Chondrocyte (in vitro differentiated cells): ENCODE measurements around the gene HES2. TPM values are rescaled to one million over a fixed set of nuclear protein-coding genes. Genes with fewer than 3 reads are reported as not detected.
"Not testable (repeated sequence)": the region's sequence is repeated elsewhere in the genome, so short reads cannot be mapped to it uniquely, and the experiment has no call there.

Experiments
- DNase-seq: peaks from one replicate; pipeline ENCODE4 v3.0.0; 2021; ENCODE audit warnings: mixed read lengths, low spot score
- H3K27ac Mint-ChIP-seq: one replicate; pipeline ENCODE4 v1.8.0; 2021; ENCODE audit warnings: mild to moderate bottlenecking, moderate library complexity, mixed read lengths; ENCODE audit not compliant: unreplicated experiment
- H3K27me3 Mint-ChIP-seq: 2 replicates; pipeline ENCODE4 v1.8.0; 2021; ENCODE audit warnings: low read depth, mixed read lengths
- H3K36me3 Mint-ChIP-seq: 2 replicates; pipeline ENCODE4 v1.8.0; 2021; ENCODE audit warnings: low read depth, mixed read lengths
- H3K4me1 Mint-ChIP-seq: 2 replicates; pipeline ENCODE4 v1.8.0; 2021; ENCODE audit warnings: low read depth, mild to moderate bottlenecking, mixed read lengths
- H3K4me3 Mint-ChIP-seq: one replicate; pipeline ENCODE4 v1.8.0; 2021; ENCODE audit warnings: mild to moderate bottlenecking, moderate library complexity, mixed read lengths; ENCODE audit not compliant: unreplicated experiment
- H3K9me3 Mint-ChIP-seq: 2 replicates; pipeline ENCODE4 v1.8.0; 2021; ENCODE audit warnings: low read depth, mixed read lengths
- CTCF ChIP-seq: fragments of 200-600 bp; sonication (generic); IDR thresholded peaks from 2 replicates; pipeline ENCODE4 v1.5.0; 2021; ENCODE audit warnings: antibody characterized with exemption, mild to moderate bottlenecking, moderate library complexity
- total RNA-seq: library from RNA; stranded (reverse); gene quantifications from 3 replicates; pipeline ENCODE4 v1.2.1, GENCODE V29; 2021

HES2 gene
- total RNA-seq, 1 donor from 2014 or later: 0.15 TPM

GRCh38 chr1:6450943-6451373, 31.2 kb upstream of the HES2 start:
- TF ChIP-seq CTCF: no peak
- no peak overlapping the region for H3K27ac Mint-ChIP-seq
- H3K4me3 Mint-ChIP-seq: no peak overlapping the region
- H3K36me3 Mint-ChIP-seq: no peaks in the 10 kb centered on the region
- DNase-seq: no peak
- H3K9me3 Mint-ChIP-seq: no peaks in the 10 kb centered on the region
- H3K27me3 Mint-ChIP-seq: peaks cover 20% of the 10 kb centered on the region
- peaks cover 7% of the 10 kb centered on the region for H3K4me1 Mint-ChIP-seq

GRCh38 chr1:6450486-6450885, 30.8 kb upstream of the HES2 start:
- H3K27ac Mint-ChIP-seq, DNase-seq, H3K9me3 Mint-ChIP-seq, H3K4me3 Mint-ChIP-seq, H3K36me3 Mint-ChIP-seq, H3K4me1 Mint-ChIP-seq: not testable (repeated sequence)
- peaks cover 20% of the 10 kb centered on the region for H3K27me3 Mint-ChIP-seq

GRCh38 chr1:6450005-6450450, 30.3 kb upstream of the HES2 start:
- no peak overlapping the region for H3K27ac Mint-ChIP-seq
- no peak overlapping the region for H3K4me3 Mint-ChIP-seq

DNA sequence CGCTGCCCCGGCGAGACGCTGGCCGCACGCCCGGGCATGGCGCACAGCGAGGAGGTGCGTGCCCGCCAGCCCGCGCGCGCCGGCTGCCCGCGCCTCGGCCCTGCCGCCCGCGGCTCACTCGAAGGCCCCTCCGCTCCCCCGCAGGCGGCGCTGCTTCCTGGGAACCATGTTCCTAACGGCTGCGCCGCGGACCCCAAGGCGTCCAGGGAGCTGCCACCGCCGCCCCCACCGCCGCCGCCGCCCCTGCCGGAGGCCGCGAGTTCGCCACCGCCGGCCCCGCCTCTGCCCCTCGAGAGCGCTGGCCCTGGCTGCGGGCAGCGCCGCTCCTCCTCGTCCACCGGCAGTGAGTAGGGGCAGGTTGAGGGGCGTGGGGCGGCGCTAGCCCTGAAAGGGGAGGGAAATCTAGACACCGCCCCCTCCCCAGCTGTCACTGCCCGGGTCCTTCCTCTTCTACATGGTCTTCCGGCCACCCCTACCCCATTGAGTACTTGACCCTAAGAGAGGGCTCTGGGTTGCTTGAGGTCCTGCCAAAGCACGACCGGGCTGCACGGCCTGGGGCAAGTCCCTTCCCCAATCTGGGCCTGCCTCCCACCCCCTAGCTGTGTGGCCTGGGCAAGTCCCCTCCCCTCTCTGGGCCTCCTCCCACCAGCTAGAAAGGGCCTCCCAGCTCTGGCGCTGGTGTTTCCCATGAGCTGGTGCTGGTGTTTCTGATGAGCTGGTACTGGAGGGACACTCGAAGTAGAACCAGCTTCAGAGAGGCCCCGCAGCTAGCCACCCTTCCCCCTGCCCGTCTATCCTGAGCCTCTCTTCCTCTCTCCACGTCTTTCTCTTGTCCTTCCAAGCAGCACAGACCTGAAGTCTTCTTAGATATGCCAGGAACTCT, 29.3 kb upstream of the HES2 start:
- peak; percentile 34 for TF ChIP-seq CTCF
- no peaks in the 10 kb centered on the region for H3K9me3 Mint-ChIP-seq
- peaks cover 20% of the 10 kb centered on the region for H3K27me3 Mint-ChIP-seq
- no peak overlapping the region for H3K27ac Mint-ChIP-seq
- peaks cover 7% of the 10 kb centered on the region for H3K4me1 Mint-ChIP-seq
- H3K36me3 Mint-ChIP-seq: no peaks in the 10 kb centered on the region
- peak overlapping the region; percentile 35 for H3K4me3 Mint-ChIP-seq
- DNase-seq: no peak

More at GRCh38 chr1:6450005-6450450, 30.3 kb upstream of the HES2 start:
- H3K9me3 Mint-ChIP-seq: no peaks in the 10 kb centered on the region
- DNase-seq: no peak
- peaks cover 7% of the 10 kb centered on the region for H3K4me1 Mint-ChIP-seq
- no peaks in the 10 kb centered on the region for H3K36me3 Mint-ChIP-seq
- TF ChIP-seq CTCF: no peak
- peaks cover 20% of the 10 kb centered on the region for H3K27me3 Mint-ChIP-seq

GRCh38 chr1:6447818-6448748, 28.4 kb upstream of the HES2 start:
- DNase-seq: no peak
- Mint-ChIP-seq H3K27ac (no peak overlapping the region), H3K36me3 (no peaks in the 10 kb centered on the region), H3K4me3 (no peak overlapping the region), H3K27me3 (peaks cover 20% of the 10 kb centered on the region), H3K9me3 (no peaks in the 10 kb centered on the region), H3K4me1 (peaks cover 7% of the 10 kb centered on the region)
- no peak for TF ChIP-seq CTCF
